Tongue (tissue), 2 donors: ENCODE data around the gene ABCB10. TPM values are rescaled to one million over a fixed set of nuclear protein-coding genes. Genes with fewer than 3 reads are reported as not detected.
"Not testable (repeated sequence)": the region's sequence is repeated elsewhere in the genome, so short reads cannot be mapped to it uniquely, and the experiment has no call there.

Source experiments
- DNase-seq: peaks from one replicate; pipeline ENCODE4 v3.0.0-alpha.2; 2015
- total RNA-seq: library from RNA; depleted of rRNA; stranded (reverse); fragments of >200 nt; gene quantifications from one replicate; pipeline ENCODE4 v1.2.3, GENCODE V29; 2014

ABCB10 gene
- 22.4 TPM for total RNA-seq

- peak; percentile 99 for DNase-seq
These were observed at the start of gene ABCB10 for GRCh38 chr1:229558460-229559335. ABCB10 (minus strand) TSS chr1:229558707; CDS start chr1:229558652, 55 bp downstream.

- no peak for DNase-seq
These were observed 48.9 kb upstream of the ABCB10 start for GRCh38 chr1:229607370-229607769.

DNA sequence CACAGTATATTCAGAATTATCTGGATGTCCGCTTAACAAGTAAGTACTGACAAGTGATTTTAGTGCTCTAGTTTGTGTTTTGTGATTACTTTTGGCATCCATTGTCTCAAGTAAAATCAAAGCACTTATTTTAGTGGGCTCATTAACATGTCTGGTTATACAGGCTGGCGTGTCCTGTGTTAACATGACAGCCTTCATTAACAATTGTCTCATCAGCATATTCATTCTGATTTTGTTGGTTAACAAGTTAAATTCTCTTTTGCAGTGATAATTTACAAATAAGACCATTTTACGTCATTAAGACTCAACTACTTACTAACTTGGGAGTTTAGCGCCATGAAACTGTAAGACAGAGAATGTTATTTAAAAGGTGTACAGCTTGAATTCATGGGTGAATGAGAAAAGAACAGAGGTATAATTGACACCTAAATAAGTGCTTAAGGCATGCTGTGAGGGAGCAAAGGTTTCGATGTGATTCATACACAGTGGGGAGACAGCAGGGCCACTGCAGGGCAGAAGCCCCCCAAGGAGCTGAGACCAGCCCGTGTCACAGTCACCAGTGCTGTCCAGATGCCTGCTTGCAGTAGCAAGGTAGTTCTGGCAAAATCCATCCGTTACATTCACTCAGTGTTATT is 45.0 kb upstream of the ABCB10 start:
- DNase-seq: no peak

GRCh38 chr1:229600229-229600628 is 41.7 kb upstream of the ABCB10 start:
- no peak for DNase-seq

DNA sequence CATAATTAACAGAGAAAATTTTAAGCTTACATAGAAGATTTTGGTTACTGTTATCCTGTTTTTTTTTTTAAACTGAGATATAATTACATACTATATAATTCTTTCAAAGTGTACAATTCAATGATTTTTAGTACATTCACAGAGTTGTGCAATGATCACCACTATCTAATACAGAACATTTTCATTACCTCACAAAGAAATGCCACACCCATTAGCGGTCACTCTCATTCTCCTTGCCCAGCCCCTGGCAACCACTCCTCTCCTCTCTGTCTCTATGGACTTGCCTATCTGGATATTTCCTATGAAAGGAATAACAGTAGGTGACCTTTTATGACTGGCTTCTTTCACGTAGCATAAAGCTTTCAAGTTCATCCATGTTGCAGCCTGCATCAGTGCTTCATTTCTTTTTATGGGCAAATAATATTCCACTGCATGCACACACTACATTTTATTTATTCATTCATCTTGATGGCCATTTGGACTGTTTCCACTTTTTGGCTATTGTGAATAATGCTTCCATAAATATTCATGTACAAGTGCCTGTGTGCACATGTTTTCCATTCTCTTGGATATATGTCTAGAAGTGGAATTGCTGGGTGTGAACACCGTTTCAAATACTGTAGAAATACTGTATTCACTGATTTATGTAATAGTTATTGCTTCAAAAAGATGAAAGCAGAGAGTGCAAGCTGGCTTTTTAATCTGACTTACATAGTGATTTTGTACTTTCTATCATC is 40.9 kb upstream of the ABCB10 start:
- DNase-seq: no peak

- DNase-seq: no peak
These were observed 39.4 kb upstream of the ABCB10 start for GRCh38 chr1:229597877-229598276.

DNA sequence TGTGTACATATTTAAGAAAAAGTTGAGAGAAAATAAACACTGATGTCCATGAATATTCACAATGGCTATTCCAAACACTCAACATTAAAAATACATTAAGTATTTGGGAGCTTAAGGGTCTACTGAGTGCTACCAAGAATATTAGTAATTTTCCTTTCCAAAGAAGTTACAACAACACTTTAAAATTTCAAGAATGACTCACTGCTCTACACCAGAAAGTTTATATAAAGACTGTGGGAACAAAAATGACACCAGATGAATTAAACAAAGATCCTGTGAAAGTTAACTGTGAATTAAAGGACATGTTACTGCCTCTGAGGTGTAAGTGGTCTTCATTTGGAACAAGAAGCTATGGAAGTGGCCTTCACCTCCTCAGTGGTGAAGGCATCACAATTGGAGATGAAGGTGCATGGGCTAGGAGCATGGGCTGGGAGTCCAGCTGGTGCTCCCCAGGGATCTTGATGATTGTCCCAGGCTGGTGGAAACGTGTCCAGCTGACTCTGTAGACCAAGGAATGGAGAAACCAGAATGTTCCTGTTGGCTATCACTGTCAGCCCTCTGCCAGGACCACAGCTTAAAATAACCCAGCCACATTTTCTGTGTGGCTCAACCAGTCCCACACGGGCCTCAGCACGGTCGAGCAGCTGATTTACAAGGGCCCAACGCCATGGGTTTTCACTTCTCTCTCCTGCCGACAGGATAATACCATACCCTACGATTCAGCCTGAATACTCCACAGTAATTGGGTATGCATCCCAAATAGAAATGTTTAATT is 38.6 kb upstream of the ABCB10 start:
- peak; percentile 6 for DNase-seq

DNA sequence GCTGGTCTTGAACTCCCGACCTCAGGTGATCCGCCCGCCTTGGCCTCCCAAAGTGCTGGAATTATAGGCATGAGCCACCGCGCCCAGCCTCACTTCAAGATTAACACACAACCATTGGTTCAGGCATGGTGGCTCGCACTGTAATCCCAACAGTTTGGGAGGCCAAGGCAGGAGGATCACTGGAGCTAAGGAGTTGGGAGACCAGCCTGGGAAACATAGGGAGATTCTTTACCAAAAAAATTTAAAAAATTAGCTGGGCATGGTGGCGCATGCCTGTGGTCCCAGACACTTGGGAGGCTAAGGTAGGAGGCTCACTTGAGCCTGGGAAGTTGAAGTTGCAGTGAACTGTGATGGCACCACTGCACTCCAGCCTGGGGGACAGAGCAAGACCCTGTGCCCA is 37.4 kb upstream of the ABCB10 start:
- DNase-seq: not testable (repeated sequence)

DNA sequence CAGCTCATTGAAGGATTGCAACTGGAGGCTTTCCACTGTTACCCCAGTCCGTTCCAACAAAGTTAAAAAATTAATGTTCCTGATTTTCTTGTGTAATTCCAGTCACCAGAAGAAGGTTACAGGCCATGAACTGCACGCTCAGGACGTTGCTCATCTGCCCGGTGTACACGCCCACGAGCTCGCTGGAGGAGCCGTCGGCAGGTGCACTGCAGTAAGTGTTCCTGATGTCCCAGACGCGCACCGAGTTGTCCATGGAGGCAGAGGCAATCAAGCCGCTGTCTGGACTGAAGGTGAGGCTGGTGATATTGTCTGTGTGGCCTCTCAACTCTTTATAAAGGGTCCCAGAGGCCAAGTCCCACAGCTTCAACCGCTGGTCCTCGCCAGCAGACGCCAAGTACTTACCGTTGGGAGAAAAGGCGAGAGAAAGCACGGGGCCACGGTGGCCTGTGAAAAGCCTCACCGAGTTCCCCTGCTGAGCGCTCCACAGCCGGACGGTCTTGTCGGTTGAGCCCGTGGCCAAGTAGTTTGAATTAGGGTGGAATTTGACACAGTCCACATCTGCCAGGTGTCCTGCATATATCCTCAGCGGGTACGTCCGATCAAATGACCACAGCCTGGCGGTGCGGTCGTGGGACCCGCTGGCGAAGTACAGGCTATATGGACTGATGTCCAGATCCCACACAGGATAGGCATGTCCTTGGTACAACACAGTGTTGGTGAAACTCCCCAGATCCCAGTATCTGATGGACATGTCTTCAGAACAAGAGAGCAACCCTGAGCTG is 35.9 kb upstream of the ABCB10 start:
- DNase-seq: no peak

GRCh38 chr1:229593800-229594199 is 35.3 kb upstream of the ABCB10 start:
- DNase-seq: no peak

DNA sequence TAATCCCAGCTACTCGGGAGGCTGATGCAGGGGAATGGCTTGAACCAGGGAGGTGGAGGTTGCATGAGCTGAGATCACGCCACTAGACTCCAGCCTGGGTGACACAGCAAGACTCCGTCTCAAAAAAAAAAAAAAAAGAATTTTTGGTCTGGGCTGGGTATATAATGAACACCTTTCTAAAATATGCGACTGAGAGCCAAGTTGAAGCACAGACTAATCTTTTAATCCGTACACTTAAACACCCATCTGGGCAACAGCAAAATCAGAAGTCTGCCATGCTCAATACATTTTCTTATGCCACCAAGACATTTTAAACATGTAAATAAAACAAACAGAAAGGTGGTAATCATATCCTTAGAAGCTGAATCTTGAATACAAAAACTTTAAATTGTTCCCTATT is 31.6 kb upstream of the ABCB10 start:
- DNase-seq: no peak

- no peak for DNase-seq
These were observed 26.8 kb upstream of the ABCB10 start for GRCh38 chr1:229585338-229585737.

DNA sequence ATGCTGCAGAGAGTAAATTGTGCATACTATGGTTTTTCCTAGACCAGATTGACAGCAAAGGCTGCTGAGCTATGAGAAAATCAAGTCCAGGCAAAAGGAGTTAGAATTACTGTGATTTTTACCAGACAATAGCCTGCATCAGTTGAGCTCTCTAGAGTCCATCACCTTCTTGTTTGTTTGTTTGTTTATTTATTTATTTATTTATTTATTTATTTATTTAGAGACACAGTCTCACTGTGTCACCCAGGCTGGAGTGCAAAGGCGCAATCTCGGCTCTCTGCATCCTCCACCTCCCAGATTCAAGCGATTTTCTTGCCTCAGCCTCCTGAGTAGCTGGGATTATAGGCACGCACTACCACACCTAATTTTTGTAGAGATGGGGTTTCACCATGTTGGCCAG is 24.2 kb upstream of the ABCB10 start:
- DNase-seq: no peak

- peak; percentile 35 for DNase-seq
These were observed 23.6 kb upstream of the ABCB10 start for GRCh38 chr1:229582011-229582694.

DNA sequence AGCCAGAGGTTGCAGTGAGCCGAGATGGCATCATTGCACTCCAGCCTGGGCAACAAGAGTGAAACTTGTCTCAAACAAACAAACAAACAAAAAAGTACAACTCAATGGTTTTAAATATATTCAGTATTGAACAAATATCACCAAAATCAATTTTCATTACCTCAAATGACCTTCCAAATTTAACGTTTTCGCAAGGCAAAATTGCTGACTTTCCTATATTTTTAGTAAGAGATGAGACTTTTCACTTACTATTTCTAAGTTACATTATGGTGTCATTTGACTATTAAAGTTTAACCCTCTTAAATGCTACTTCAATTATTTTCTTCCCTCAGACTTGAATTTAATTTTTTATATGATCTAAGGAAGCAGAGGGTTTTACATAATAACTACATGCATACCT is 23.0 kb upstream of the ABCB10 start:
- DNase-seq: no peak

DNA sequence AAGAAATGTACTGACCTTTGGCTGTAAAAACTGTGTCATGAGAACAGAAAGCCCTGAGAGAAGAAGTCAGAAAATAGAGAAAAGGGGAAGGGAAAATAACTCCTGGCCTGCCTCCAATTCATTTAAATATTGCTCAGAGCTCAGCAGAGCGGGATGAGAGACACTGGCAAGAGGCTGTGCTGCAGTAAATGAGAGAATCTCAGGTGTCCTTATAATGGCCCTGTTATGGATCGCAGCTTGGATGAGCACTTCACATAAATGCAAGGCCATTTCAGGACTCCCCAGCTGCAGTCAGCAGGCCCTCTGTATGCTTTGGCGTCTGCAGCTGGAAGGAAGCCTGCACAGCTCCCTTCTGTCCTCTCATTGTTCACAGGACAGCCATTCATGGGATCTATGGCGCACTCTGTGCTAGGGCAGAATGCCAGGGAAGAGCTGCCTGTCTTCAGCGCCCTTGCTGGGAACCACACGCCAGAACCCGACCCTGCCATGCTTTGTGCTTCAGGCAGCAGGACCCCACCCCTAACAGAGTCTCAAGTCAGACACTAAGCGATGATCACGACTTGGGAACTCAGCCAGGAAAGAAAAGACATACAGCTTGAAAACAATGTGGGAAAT is 20.7 kb upstream of the ABCB10 start:
- peak; percentile 84 for DNase-seq

DNA sequence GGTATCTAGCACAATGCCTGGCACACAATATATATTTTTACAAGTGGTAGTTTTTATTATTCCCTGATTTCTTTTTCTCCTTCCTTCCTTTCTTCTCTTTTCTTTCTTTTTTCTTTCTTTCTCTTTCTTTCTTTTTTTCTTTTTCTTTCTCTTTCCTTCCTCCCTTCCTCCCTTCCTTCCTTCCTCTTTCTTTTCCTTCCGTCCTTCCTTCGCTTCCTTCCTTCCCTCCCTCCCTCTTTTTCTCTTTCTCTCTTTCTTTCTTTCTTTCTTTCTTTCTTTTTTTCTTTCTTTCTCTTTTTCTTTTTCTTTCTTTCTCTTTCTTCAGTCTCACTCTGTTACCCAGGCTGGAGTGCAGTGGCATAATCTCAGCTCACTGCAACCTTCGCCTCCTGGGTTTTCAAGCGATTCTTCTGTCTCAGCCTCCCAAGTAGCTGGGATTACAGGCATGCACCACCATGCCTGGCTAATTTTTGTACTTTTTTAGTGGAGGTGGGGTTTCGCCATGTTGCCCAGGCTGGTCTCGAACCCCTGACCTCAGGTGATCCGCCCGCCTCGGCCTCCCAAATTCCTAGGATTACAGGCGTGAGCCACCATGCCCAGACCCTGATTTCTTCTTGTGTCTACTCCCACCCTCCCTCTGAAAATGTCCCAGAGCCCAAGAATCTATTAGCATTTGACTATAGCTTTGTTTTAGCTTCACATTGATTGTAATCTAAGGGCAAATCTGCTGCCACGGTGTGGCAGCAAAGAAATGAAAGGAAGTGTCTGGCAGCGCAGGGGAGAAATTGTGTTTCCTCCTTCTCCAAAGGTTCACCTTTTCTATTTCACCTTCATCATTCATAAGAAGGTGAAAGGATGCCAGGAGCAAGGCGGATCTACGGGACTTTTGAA is 19.9 kb upstream of the ABCB10 start:
- DNase-seq: no peak

- no peak for DNase-seq
These were observed 16.4 kb upstream of the ABCB10 start for GRCh38 chr1:229574679-229575442.
